ENCODE measurements around the gene DLL3. TPM values are rescaled to one million over a fixed set of nuclear protein-coding genes. Genes with fewer than 3 reads are reported as not detected.

Gene DLL3
- polyA plus RNA-seq, 5 donors: 0.18 to 0.59 (median 0.43) TPM

DNA sequence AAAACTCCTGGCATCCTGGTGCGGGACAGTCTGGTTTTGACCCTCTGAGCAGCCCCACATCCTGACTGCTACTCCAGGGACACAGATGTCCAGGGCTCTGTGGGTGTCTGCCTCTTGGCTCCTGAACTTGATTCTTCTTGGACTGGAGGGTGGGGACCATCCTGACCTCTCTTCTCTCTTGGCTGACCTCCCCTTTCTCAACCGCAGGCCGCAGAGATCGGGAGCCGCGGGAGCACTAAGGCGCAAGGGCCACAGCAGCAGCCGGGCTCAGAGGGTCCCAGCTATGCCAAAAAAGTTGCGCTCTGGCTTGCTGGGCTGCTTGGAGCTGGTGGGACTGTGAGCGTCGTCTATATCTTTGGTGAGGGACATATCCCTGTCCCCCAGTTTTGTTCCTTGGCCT, 17.1 kb upstream of the DLL3 start:
- no peak for DNase-seq

DNA sequence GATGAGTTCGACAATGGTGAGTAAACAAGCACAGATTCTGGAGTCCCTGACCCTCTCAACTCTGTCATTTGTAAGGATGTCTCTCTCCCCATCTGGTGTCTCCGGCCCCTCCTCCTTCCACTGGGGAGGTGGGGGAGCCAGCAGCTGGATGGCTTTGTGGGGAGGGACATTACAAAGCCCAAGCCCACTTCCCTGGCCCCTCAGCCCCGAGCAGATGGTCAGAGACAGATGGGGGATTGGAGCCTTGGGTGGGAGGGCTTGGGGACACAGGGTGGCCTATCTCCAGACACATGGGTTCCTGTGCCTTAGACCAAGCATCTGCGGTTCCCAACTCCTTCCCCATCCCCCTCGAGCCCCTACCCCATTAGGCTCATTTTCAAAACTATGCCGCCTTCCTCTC, 15.6 kb upstream of the DLL3 start:
- no peak for DNase-seq

DNA sequence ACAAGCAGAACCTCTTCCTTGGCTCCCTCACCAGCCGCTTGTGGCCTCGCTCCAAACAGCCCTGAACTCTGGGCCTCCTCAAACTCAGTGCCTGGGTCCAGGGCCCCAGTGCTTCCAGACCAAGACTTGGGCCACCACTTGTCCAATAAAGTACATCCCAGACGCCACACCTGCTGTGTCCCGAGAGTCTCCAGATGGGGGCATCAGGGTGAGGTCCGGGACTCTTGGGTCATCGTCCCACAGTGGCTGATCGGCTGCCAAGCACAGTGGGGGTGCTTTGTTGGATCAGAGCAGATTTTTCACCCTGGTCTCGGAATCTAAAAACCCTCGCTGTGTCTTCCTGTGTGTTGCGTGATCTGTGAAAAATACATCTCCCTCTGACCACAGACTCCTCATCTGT, 9.0 kb upstream of the DLL3 start:
- DNase-seq: no peak

DNA sequence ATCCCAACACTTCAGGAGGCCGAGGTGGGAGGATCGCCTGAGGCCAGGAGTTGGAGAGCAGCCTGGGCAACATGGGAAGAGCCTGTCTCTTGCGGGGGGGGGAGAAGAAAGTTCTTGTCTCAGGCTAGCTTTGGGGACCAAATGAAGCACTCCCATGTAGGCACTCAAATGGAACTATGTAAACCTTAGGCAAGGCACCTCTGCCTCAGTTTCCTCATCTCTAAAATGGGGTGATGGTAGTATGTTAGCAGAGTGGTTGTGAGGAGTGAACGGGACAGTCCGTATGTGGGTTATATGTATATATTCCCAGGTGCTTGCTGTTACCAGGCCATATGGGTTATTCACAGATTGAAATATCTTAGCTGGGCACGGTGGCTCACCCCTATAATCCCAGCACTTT, 6.5 kb upstream of the DLL3 start:
- no peak for DNase-seq

DNA sequence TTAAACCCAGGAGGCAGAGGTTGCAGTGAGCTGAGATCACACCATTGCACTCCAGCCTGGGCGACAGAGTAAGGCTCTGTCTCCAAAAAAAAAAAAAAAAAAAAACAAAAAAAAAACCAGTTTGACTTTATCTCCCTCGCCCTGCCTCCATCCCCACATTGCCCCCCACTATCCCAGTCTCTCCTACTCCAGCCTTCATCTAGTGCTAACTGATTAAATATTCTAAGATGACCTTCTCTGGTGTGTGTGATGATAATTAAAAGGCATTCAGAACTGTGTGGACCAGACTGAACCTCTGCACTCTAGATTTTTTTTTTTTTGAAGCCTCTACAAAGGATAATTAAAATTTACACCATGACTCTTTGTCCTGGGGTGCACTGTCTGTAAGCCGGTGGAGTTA, 6.0 kb upstream of the DLL3 start:
- no peak for DNase-seq

- DNase-seq: no peak
Observed at GRCh38 chr19:39494661-39495060, 4.1 kb upstream of the DLL3 start.

DNA sequence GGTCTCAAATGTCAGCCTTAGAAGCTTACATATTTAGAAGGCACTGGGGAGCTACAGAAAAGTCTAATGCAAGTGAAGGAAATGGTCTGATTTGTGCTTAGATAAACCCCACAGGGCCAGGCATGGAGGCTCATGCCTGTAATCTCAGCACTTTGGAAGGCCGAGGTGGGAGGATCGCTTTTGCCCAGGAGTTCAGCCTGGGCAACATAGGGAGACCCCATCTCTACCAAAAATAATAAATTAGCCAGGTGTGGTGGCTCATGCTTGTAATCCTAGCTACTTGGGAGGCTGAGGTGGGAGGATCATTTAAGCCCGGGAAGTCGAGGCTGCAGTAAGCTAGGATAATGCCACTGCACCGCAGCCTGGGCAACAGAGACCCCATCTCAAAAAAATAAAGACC, 2.7 kb upstream of the DLL3 start:
- DNase-seq: no peak

- no peak for DNase-seq
Observed at GRCh38 chr19:39497701-39497995, 1.1 kb upstream of the DLL3 start.

GRCh38 chr19:39497996-39498797, 550 bp upstream of the DLL3 start:
- peak in 1 of 2 donors; percentile 48 for DNase-seq

DNA sequence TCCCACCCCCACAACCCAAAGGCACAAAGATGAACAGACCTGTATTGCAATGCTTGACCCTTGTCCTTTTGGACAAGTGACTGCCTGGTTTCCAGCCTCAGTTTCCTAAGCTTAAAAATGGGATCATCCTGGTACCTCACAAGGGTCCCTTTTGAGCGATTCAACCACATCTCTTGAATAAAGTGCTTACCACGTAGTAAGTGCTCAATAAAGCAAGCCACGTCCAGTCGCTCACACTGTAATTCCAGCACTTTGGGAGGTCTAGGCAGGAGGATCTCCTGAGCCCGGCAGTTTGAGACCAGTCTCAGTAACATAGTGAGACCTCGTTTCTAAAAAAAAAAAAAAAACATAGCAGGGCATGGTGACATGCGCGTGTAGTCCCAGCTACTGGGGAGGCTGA, 1.2 kb downstream of the DLL3 start:
- no peak for DNase-seq

- DNase-seq: no peak
Observed at GRCh38 chr19:39500543-39500942, 1.8 kb downstream of the DLL3 start.

DNA sequence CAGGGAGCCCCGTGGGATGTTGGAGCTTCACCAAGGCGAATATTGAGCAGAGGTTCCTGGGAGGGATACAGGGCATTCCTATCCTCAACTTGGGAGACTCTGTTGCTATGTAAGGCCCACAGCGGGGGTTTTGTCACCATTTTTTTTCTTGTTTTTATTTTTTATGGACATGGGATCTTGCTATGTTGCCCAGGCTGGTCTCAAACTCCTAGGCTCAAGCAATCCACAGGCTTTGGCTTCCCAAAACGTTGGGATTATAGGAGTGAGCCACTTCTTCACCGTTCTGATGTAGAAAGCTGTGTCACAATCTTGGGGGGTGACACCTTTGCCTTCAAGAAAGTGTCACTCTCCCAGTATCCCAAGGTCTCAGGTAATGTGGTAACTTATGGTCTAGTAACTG, 2.6 kb downstream of the DLL3 start:
- no peak for DNase-seq

DNA sequence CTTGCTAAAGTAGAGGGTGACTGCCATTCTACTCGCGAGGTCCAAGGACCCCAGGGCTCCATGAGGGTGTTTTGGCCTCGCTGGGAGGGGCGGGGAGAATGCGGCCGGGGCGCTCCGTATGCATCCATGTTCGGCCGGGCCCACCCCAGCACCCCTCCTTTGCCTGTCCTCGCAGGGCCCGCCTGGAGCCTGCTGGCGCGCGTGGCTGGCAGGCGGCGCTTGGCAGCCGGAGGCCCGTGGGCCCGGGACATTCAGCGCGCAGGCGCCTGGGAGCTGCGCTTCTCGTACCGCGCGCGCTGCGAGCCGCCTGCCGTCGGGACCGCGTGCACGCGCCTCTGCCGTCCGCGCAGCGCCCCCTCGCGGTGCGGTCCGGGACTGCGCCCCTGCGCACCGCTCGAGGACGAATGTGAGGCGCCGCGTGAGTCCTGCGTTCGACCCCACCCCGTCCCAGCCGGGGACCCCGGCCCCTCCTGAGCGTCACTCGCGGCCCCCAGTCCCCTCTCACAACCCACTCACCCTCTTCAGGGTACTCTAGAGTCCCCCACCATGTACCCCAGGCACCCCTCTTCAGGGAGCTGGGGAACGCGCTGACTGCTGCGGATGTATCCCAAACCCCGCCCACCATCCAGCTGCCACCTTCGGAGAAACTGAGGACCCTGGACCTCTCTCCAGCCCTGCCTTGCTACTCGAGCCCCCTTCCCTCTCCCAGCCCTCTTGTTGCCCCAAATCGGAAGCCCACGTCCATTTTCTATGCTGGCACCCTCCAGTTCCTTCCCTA, 4.1 kb downstream of the DLL3 start:
- DNase-seq: peak; percentile 50 to 54

- DNase-seq: no peak
Observed at GRCh38 chr19:39506598-39506943, 7.8 kb downstream of the DLL3 start.

GRCh38 chr19:39506944-39507714, 8.4 kb downstream of the DLL3 start:
- DNase-seq: peak in 1 of 2 donors; percentile 26

DNA sequence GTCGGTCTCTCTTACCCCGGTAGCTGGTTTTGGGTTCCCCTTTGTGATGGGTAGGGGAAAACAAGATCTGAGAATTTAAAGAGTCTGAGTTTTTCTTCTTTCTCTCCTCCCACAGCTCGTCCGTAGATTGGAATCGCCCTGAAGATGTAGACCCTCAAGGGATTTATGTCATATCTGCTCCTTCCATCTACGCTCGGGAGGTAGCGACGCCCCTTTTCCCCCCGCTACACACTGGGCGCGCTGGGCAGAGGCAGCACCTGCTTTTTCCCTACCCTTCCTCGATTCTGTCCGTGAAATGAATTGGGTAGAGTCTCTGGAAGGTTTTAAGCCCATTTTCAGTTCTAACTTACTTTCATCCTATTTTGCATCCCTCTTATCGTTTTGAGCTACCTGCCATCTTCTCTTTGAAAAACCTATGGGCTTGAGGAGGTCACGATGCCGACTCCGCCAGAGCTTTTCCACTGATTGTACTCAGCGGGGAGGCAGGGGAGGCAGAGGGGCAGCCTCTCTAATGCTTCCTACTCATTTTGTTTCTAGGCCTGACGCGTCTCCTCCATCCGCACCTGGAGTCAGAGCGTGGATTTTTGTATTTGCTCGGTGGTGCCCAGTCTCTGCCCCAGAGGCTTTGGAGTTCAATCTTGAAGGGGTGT, 9.1 kb downstream of the DLL3 start:
- no peak for DNase-seq

DNA sequence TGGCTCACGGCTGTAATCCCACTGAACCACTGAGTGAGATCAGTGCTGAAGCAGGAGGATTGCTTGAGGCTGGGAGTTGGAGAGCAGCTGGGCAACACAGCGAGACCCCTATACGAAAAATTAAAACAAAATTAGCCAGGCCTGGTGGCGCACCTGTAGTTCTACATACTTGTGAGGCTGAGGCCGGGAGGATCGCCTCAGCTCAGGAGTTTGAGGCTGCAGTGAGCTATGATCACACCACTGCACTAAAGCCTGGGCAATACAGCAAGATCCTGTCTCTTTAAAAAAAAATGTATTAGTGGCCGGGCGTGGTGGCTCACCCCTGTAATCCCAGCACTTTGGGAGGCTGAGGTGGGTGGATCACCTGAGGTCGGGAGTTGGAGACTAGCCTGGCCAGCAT, 9.9 kb downstream of the DLL3 start:
- no peak for DNase-seq

GRCh38 chr19:39509233-39509632, 10.5 kb downstream of the DLL3 start:
- no peak for DNase-seq

DNA sequence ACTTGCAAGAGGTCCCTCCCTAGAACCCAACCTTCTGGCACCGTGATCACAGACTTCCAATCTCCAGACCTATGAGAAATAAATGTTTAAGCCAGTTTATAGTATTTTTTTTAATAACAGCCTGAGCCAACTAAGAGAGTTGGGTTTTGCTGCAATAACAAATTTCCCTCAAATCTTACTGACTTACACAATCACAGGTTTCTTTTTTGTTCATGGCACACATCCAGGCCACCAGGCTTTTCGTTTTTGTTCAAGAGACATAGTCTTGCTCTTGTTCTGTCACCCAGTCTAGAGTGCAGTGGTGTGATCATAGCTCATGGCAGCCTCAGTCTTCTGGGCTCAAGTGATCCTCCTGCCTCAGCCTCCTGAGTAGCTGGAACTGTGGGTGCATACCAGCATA, 14.2 kb downstream of the DLL3 start:
- DNase-seq: no peak

GRCh38 chr19:39514840-39515550, 16.2 kb downstream of the DLL3 start, which contains the start of gene SELENOV:
Gene SELENOV, plus strand, starts transcription at chr19:39515139. Its CDS starts 74 bp downstream, at chr19:39515213.
- DNase-seq: no peak

- DNase-seq: no peak
Observed at GRCh38 chr19:39515551-39516191, 16.9 kb downstream of the DLL3 start.
